Body of pancreas (tissue), 4 donors: ENCODE data around the gene CNTNAP2. TPM values are rescaled to one million over a fixed set of nuclear protein-coding genes. Genes with fewer than 3 reads are reported as not detected.

Experiments used
- ATAC-seq: fragments of 150-250 bp; one replicate; pipeline ENCODE4 v1.9.1; 2016
- DNase-seq, 4 donors: peaks; one replicate each; pipeline ENCODE4 v3.0.0-alpha.2; 2019
- H3K27ac ChIP-seq, 4 donors: fragments of 200-600 bp; sonication (generic); 1 replicate in 3 of 4; 2 replicates in 1 of 4; pipeline versions ENCODE4 v1.5.1 to v1.6.1; 2016 to 2019; ENCODE audit warnings: mild to moderate bottlenecking in 1 of 4, mixed read lengths in 1 of 4, moderate library complexity in 1 of 4
- H3K27me3 ChIP-seq, 2 donors: fragments of 200-600 bp; sonication (generic); one replicate each; pipeline ENCODE4 v1.6.0; 2016; ENCODE audit warnings: mild to moderate bottlenecking in 1 of 2
- H3K36me3 ChIP-seq, 2 donors: fragments of 200-600 bp; sonication (generic); replicated peaks in 1 of 2; 2 replicates each; pipeline ENCODE4 v1.5.1; 2016; ENCODE audit warnings: low read depth in 2 of 2; ENCODE audit not compliant: insufficient read depth in 1 of 2
- H3K4me1 ChIP-seq: fragments of 200-600 bp; sonication (generic); one replicate; pipeline ENCODE4 v1.6.0; 2016
- H3K4me3 ChIP-seq, 2 donors: fragments of 200-600 bp; sonication (generic); 1 replicate in 1 of 2; 2 replicates in 1 of 2; pipeline ENCODE4 v1.5.1; 2016 to 2019
- H3K9me3 ChIP-seq, 3 donors: fragments of 200-600 bp; sonication (generic); 1 replicate in 2 of 3; 2 replicates in 1 of 3; pipeline ENCODE4 v1.5.1; 2016
- POLR2A ChIP-seq, 3 donors: fragments of 450-650 bp; IDR thresholded peaks; one replicate each; pipeline ENCODE4 v1.6.1; 2016; ENCODE audit warnings: antibody characterized with exemption in 3 of 3, mild to moderate bottlenecking in 2 of 3
- WGBS, 2 donors: methylation state at CpG; one replicate each; pipeline ENCODE4 v1.1.5; 2017; 5-methylcytosine and 5-hydroxymethylcytosine counted together
- intact Hi-C: fragments of 100-400 bp; cut with DNase I; formaldehyde crosslinking; loops from one replicate; pipeline ENCODE4 v1.15.1; 2023
- total RNA-seq, 2 donors: library from RNA; depleted of rRNA; stranded (reverse); fragments of >200 nt; gene quantifications; one replicate each; pipeline ENCODE4 v1.1.0, GENCODE V29; 2016
- TF ChIP-seq, protein P1 (sequence below), 7 experiments: fragments of 450-650 bp in 4 of 7; fragments of 200-600 bp in 3 of 7; sonication (generic) in 3 of 7; IDR thresholded peaks; one replicate each; pipeline ENCODE4 v1.5.1; 2016 to 2019; ENCODE audit warnings: antibody characterized with exemption in 7 of 7

Gene CNTNAP2
- total RNA-seq, 2 donors from 2014 or later = 1.0 TPM; not detected in 1

DNA sequence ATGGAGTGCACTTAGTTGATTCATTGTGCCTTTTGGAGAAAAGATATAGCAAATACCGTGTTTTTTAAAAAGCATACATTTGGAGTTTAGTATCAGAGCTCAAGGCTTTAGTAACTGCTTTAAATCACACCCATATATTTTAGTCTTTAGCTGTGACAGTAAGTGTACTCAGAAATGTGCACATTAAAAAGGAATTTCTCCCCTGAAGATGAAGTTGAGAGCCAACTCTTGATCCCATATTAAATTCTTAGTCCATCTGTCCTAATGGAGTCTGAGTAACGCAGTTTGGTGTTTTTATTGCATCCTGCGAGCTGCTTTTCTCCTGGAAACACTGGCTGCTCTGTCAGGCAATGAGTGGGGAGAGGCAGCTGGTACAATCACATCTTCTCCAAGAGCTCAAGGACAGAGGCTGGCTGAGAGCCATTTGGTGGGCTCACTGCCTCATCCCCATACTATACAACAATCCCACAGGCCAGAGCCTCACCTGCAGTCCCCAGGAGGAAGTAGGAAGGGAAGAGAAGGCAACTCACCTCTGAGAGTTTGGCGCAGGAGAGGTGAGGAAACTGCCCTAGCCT is 2000.3 kb downstream of the CNTNAP2 start:
- TF ChIP-seq, protein P1, sequence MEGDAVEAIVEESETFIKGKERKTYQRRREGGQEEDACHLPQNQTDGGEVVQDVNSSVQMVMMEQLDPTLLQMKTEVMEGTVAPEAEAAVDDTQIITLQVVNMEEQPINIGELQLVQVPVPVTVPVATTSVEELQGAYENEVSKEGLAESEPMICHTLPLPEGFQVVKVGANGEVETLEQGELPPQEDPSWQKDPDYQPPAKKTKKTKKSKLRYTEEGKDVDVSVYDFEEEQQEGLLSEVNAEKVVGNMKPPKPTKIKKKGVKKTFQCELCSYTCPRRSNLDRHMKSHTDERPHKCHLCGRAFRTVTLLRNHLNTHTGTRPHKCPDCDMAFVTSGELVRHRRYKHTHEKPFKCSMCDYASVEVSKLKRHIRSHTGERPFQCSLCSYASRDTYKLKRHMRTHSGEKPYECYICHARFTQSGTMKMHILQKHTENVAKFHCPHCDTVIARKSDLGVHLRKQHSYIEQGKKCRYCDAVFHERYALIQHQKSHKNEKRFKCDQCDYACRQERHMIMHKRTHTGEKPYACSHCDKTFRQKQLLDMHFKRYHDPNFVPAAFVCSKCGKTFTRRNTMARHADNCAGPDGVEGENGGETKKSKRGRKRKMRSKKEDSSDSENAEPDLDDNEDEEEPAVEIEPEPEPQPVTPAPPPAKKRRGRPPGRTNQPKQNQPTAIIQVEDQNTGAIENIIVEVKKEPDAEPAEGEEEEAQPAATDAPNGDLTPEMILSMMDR (IDR thresholded peaks at IDR 0.05) = no peak
- TF ChIP-seq POLR2A (IDR thresholded peaks at IDR 0.05) = no peak
- ATAC-seq (no peak), DNase-seq (no peak)
- Histone ChIP-seq H3K27me3 (no peaks in the 10 kb centered on the region), H3K9me3 (no peaks in the 10 kb centered on the region), H3K36me3 (no peaks in the 10 kb centered on the region), H3K4me1 (no peaks in the 10 kb centered on the region), H3K27ac (no peak overlapping the region), H3K4me3 (no peak overlapping the region)
- intact Hi-C loops = no loop called here
- 57 to 67% methylated on average over 4 of the region's 4 CpGs for WGBS, 2 donors

DNA sequence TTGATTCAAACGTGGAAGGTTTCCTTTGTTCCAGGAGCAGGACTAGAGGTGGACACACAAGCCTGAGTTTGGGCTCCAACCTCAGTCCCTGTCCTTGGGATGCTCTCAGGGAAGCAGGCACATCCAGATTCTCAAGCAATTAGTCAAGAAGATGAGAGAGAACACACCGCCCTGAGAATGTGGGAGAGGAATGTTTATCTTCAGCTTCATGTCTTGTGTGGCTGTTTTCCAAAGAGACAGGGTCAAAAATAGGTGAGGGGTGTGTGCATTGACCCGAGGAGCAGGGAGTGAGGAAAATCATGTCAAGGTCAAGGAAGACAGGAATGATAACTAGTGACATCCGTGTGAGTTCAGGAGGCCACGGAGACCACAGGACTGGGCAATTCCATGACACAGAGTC is 2001.8 kb downstream of the CNTNAP2 start:
- ATAC-seq (no peak), DNase-seq (no peak)
- Histone ChIP-seq H3K9me3 (no peaks in the 10 kb centered on the region), H3K27ac (no peak overlapping the region), H3K36me3 (no peaks in the 10 kb centered on the region), H3K27me3 (no peaks in the 10 kb centered on the region), H3K4me3 (no peak overlapping the region), H3K4me1 (no peaks in the 10 kb centered on the region)
- 43 to 50% methylated on average over 5 of the region's 5 CpGs for WGBS, 2 donors
- intact Hi-C loops = no loop called here
- TF ChIP-seq, protein P1 (IDR thresholded peaks at IDR 0.05) = no peak
- TF ChIP-seq POLR2A (IDR thresholded peaks at IDR 0.05) = no peak

DNA sequence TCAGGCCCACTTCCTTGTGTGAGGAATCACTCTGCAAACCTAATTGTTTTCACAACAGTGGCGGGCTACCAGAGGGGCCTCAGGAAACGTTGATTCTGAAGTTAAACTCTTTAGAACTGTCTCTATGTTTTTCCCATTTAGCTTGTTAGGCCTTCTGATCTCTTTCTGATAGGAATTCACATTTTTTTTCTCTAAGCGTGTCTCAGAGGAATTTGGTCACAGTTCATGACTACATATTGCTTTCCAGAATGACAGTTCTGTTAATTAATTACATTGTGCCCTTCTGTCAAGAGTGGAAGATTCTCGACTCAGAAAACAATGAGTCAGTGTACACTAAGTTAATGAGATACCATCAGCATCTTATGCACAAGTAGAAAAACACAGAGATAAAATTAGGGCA is 2004.8 kb downstream of the CNTNAP2 start:
- Histone ChIP-seq H3K9me3 (no peaks in the 10 kb centered on the region), H3K27ac (no peak overlapping the region), H3K4me1 (no peaks in the 10 kb centered on the region), H3K4me3 (no peak overlapping the region), H3K36me3 (no peaks in the 10 kb centered on the region), H3K27me3 (no peaks in the 10 kb centered on the region)
- intact Hi-C loops = no loop called here
- DNase-seq = no peak
- ATAC-seq = no peak
- WGBS, 2 donors = 48 to 57% methylated on average over 4 of the region's 4 CpGs
- no peak for TF ChIP-seq POLR2A (IDR thresholded peaks at IDR 0.05)
- TF ChIP-seq, protein P1 (IDR thresholded peaks at IDR 0.05) = no peak

DNA sequence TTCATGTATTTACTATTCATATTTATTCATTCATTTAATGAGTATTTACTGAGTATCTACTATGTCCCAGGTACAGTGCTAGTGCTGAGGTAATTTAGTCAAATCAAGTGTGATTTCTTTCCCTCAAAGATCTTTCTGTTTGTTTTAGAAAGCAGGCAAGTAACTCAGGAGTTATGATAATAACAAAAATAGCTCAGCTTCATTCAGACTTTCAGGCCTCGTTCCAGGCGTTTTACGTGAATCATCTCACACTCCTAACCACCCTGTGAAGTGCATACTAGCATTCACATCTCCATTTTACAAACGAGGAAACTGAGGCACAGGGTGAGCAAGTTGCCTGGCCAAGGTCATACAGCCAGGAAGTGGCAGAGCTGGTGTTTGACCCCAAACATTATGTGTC is 2005.2 kb downstream of the CNTNAP2 start:
- 63 to 68% methylated on average over 4 of the region's 4 CpGs for WGBS, 2 donors
- Histone ChIP-seq H3K36me3 (no peaks in the 10 kb centered on the region), H3K27me3 (no peaks in the 10 kb centered on the region), H3K4me1 (no peaks in the 10 kb centered on the region), H3K4me3 (no peak overlapping the region), H3K9me3 (no peaks in the 10 kb centered on the region), H3K27ac (no peak overlapping the region)
- ATAC-seq (no peak), DNase-seq (no peak)
- intact Hi-C loops = no loop called here
- TF ChIP-seq POLR2A (IDR thresholded peaks at IDR 0.05) = no peak
- TF ChIP-seq, protein P1 (IDR thresholded peaks at IDR 0.05) = no peak

DNA sequence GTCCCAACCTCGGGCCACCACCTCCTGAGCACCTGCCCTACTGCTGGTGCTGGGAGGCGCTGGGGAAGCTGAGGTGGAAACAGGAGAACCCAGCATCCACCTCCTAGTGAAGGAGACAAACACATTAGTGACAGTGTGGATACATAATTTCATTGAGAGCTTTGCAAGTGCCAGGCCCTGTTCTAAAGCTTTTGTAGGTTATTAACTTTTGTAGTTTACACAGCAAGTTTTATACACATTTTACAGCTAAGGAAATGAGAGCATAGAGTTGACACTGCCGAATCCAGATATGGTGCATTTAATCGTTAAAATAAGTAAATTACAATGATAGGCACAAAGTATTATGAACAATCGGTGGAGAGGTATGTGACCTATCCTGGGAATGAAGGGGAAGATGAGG is 2007.9 kb downstream of the CNTNAP2 start:
- DNase-seq (no peak), ATAC-seq (no peak)
- Histone ChIP-seq H3K4me1 (no peaks in the 10 kb centered on the region), H3K27ac (no peak overlapping the region), H3K9me3 (no peaks in the 10 kb centered on the region), H3K4me3 (no peak overlapping the region), H3K36me3 (no peaks in the 10 kb centered on the region), H3K27me3 (no peaks in the 10 kb centered on the region)
- intact Hi-C loops = no loop called here
- 63 to 72% methylated on average over 5 of the region's 5 CpGs for WGBS, 2 donors
- TF ChIP-seq POLR2A (IDR thresholded peaks at IDR 0.05) = no peak
- TF ChIP-seq, protein P1 (IDR thresholded peaks at IDR 0.05) = no peak
